Activated CD8-positive, alpha-beta memory T cell treated with anti-CD3 and anti-CD28 coated beads, Interleukin-2, amount 50 U/mL, for 4 hours (primary cell): ENCODE results near the gene CFAP99.
"Not testable (repeated sequence)": the region's sequence is repeated elsewhere in the genome, so short reads cannot be mapped to it uniquely, and the experiment has no call there.

ENCODE experiments used
- DNase-seq: peaks from one replicate; pipeline ENCODE4 v3.0.0-alpha.2; 2020

The CFAP99 gene

DNA sequence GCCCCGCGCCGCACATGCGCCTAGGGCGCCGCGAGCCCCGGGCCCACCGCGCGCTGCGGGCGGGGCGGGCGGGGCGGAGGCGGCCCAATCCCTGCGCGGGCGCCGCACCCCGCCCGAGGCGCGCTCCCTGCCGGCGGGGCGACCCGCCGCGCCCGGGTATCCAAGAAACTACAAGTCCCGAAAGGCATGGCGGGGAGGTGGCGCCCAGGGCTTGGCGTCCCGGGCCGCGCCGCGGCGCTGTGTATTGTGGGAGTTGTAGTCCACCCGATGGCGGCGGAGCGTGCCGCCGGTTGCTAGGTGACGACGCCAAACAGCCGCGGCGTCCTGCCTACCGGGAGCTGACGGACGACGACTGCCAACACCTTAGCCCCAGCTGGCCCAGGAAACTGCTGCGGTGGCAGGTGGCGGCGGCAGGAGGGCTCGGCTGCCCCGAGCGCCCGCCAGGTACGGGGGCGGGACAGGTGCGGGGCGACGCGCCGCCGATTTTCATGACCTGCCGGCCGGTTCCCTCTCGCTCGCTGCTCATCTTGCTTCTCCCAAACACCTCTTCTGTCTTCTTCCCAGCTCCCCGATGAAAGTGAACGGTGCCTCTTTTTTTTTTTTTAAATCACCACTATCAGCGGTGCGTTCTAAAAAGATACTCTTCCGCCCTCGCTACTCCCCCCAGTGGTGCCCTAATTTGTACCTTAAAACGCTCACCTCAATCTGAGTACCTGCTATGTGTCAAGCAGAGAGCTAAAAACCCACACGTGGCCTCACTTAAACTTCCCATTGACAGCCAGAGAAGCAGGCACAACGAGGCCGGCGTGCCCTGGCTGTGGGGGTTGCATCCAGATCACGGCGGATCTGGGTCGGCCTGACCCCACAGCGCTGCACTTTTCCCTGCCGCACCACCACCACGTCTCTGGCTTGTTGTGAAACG, at the start of gene CFAP99:
Gene CFAP99 (plus strand): TSS at position 306 of the 922 bp plus-strand sequence.
- peak; percentile 98 for DNase-seq

DNA sequence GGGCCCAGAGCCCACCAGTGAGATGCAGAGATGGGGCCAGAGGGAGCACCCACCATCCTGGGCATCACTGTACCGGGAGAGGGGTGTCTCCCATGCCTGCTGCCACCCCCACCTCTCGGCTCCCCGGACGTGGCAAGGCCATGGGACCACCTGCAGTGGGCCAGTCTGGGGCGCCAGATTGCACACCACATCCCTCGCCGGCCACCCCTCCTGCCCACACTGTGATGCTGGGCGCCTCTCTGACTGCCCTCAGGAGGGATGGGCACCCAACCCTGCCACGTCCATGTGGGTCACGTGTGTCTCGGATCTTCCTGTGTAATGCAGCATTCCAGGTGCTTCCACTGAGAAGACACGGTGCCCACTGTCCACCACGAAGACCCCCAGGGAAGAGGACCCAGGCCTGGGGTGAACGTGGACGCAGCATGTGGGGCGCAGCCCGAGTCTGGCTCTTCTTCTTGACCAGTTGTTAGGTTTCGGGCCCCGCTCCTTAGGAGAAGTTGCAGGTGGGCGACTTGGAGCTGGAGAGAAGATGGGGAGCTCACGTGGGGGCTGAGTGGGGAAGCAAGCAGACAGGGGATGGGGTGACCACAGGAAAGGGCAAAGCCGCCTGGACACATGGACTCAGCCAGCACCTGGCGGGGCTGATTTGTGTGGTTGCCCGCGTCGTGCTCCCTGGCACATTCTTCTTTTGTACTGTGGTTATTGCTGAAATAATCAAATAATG, 48.0 kb upstream of the CFAP99 start:
- no peak for DNase-seq

DNA sequence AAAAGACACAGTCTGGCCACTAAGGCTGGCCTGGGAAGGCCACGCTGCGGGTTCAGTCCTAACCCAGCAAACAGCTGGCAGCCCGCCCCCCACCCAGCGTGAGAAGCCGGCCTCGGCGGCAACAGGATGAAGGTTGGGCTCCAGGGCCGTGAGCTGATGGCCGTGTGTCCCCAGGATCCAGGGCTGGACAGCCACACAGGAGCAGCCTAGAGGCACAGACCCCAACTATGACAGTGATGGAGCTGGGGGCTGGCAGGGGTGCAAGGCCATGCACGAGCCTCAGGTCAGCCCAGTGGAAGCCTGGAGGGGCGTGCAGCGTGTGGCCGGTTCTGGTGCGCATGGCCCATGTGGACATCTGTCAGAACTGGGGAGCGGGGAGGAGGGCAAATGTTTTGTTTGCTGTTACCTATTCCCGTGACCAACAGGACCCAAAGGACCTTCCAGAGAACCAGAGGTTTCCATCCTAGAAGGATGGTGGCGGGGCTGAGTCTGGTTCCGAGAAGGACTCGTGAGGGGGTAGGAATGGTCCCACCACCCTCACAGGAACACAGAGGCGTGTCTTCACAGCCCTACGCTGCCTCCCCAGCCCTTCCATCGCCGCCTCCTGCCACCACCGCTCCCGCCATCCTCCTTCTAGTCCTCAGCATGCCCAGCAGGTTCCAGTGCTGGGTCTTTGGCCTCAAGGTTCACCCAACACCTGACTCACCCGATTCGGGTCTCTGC, 46.8 kb upstream of the CFAP99 start:
- no peak for DNase-seq

DNA sequence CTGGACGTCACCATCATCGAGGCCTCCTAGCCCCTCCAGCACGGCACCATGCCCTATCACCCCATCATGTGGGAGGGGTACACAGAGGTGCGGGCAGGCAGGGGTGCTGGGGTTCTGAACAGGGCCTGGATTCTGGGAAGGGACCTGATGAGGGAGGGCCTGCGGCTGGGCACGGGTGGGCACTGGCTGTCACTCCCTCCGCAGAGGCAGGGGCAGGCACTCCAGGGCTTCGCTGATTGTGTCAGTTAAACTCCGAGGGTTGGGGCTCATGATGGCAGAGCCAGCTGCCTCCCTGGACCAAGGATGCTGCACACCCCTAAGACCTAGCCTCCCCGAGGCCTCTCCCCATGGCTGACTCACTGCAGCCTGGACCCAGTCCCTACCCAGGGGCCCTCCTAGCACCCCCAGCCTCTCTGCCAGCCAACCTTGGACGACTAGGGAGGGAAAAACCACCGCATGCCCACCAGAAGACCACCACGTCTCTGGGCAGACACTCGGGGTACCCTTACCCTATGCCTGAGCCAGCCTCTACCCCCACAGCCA, 46.2 kb upstream of the CFAP99 start:
- no peak for DNase-seq

DNA sequence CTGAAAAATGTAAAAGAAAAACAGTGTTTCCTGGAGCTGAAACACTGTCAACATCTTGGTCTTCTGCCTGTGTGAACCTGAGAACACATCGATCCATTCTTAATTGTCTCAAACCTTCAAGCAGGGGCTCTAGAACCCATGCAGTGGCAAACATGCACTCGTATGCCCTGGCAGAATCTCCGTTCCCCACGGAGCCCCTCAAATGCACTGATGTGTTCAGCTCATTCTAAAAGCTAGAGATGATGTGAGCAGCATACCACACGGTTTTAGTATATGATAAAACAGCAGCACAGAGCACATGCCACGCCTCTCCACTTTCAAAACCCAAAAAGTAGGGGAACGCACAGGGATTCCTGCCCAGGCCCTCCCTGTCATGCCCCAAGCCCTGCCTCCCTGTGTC, 45.2 kb upstream of the CFAP99 start:
- DNase-seq: no peak

DNA sequence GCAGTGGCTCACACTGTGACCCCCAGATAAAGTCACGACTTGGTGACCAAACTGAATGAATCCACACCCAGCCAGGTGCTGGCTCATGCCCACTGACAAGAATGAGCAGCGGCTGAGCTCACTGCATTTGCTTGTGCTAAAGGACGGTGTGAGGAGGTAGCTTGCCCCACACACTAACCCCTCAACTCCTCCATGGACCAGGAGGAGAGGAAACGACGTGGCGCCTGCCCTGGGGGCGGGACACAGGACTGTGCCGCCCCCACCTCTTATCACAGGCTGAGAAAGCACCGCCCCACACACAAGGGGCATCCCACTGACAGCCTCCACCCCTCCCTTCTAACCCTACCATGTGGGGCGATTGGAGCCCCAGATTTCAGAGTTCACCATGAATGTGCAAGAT, 43.3 kb upstream of the CFAP99 start:
- no peak for DNase-seq

DNA sequence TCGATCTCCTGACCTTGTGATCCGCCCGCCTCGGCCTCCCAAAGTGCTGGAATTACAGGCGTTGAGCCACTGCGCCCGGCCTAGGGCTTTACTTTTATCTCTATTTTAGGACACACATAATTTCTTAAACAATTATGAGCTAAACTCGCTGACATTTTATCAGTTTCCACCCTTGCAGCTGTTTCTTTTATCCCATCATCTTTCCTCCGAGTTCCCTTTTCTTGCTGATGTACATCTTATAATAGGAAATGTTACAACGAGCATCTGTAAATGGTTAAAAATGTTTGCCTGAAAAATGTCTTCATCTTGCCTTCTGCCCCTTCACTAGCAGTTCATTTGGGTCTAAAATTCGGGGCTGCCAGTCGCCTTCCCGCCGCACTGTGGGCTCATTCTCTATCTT, 41.5 kb upstream of the CFAP99 start:
- no peak for DNase-seq

DNA sequence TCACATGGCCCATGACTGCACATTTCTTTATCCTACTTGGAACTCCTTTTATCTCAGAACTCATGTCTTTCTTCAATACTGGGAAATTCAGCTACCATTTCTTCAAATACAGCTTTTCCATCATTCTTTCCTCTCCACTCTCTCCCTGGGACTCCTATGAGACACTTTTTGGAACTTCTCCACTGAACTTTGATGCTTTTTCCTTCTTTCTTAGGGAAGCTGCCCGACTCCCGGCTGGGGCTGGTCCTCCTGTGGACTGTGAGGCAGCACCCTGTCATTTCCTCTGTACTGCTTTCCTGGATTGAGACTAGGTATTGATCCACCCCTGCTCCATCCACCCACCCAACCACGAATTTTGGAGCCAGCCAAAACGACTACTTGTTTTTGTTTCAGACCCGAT, 40.4 kb upstream of the CFAP99 start:
- no peak for DNase-seq

DNA sequence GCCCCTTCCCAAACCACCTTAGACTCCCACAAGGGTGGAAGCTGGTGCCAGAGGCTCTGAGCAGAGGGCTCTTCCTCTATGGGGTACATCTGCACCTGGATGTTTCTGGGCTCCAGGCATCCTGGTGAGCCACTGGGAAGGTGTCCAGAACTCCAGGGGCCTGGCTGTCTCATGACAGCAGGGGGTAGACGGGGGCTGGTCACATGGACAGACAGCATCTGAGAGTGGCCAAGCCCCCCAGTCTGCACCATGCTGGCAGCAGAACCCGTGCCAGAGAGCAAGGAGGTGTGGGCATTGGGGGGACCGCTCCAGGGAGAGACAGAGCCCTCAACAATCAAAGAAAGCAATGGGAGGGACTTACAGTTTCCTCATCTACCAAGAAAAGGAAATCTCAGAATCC, 39.9 kb upstream of the CFAP99 start:
- DNase-seq: no peak

DNA sequence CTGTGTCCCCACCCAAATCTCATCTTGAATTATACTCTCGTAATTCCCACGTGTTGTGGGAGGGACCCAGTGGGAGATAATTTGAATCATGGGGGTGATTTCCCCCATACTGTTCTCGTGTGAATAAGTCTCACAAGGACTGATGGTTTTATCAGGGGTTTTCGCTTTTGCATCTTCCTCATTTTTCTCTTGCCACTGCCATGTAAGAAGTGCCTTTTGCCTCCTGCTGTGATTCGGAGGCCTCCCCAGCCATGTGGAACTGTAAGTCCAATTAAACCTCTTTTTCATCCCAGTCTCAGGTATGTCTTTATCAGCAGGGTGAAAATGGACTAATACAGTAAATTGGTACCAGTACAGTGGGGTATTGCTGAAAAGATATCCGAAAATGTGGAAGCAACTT, 38.2 kb upstream of the CFAP99 start:
- not testable (repeated sequence) for DNase-seq

DNA sequence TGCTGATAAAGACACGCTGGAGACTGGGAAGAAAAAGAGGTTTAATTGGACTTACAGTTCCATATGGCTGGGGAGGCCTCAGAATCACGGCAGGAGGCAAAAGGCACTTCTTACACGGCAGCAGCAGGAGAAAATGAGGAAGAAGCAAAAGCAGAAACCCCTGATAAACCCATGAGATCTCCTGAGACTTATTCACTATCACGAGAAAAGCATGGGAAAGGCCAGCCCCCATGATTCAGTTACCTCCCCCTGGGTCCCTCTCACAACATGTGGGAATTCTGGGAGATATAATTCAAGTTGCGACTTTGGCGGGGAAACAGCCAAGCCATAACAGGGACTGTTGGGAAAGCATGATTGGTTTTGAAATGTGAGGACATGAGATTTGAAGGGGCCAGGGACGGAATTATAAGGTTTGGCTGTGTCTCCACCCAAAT, 36.0 kb upstream of the CFAP99 start:
- not testable (repeated sequence) for DNase-seq

DNA sequence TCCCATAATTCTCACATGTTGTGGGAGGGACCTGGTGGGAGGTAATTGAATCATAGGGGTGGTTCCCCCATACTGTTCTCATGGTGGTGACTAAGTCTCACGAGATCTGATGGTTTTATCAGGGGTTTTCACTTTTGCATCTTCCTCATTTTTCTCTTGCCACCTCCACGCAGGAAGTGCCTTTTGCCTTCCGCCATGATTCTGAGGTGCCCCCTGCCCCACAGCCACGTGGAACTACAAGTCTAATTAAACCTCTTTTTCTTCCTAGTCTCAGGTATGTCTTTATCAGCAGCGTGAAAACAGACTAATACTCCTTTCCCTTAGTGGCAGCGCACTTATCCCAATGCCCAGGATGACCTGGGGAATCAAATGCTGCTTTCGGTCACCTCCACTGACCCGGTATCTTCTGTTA, 35.5 kb upstream of the CFAP99 start:
- not testable (repeated sequence) for DNase-seq

DNA sequence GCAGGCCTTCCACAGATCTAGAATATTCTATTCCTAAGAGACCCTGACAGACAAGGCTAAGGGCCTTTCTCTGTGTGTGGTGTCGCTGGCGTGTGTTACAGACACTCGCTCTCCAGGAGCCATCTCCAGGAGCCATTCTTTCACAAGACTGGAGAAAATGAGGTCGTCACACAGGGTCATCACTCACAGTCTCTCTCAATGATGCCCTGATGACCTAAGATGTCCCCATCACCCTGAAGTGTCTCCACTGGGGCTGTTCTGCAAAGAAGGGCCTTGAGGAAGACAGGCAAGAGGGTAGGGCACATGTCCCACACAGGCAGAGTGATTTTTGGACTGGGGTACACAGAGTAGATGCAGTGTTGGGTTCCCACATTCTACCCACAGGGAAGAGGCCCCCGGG, 35.0 kb upstream of the CFAP99 start:
- no peak for DNase-seq

DNA sequence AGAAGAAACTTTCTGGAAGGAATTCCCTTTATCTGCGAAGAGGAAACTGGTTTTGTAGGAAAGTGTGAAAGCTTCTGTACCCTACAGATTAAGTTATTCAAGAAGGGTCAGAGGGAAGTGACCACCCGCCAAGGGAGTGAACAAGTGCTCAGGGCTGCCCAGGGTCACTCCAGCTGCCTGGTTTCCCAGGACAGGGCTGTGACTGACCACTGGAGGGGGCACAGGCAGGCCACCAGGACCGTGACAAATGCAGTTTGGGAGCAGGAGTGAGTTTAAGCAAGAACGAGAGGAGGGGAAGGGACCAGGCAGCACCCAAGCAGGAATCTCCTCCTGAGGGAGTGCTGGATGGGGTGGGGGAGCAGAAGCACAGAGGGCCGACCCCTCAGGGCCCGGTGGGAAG, 34.5 kb upstream of the CFAP99 start:
- DNase-seq: no peak

DNA sequence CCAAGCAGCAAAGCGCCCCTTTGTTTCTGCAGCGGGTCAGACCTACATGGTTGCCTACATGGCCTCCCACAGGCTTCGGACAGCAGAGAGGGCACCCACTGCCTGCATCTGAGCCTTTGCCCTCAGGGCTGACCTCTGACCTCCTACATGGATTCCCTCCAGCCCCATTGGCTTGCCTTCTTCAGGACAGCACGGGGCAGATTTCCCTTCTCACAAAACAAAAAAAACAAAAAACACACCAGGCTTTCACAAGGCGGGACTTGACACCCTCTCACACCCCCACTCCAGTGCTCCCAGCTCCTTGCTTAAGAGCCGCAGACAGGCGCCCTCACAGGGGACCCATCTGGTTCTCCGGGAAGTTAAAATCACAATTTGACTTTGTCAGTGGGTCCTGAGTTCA, 33.2 kb upstream of the CFAP99 start:
- no peak for DNase-seq

DNA sequence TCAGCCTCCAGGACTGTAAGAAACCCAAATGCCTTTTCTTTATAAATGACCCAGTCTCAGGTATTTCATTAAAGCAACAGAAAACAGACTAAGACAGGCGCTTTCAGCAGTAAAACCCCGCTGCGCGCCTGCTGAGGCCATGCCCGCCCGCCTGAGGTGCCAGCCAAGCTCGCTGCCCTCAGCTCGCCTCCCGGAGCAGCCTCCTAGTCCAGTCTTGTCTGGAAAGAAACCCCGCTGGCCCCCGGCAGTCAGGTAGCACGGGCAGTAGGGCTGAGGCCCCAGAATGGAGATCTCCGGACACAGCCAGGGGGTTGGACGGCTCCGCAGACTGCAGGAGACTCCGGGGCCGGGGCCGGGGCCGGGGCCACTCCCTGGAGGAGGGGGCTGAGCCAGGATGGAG, 32.0 kb upstream of the CFAP99 start:
- DNase-seq: no peak

DNA sequence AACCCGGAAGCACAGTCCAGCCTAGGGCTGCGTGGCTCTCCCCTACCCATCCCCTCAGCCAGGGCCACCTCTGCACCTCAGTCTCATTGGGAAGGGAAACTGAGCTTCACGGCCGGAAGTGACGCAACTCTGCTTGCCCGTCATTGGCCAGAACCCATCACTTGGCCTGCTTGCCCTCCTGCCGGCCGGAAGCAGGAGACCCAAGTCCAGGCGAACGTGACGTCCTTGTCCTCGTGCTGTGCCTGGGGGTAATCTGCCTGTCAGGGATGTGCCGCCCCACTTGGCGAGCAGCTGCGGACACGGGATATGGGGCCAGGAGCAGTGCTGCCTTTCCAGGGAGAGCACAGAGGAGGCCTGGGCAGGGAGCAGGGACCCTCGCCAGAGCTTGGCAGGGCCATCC, 31.5 kb upstream of the CFAP99 start:
- DNase-seq: no peak

DNA sequence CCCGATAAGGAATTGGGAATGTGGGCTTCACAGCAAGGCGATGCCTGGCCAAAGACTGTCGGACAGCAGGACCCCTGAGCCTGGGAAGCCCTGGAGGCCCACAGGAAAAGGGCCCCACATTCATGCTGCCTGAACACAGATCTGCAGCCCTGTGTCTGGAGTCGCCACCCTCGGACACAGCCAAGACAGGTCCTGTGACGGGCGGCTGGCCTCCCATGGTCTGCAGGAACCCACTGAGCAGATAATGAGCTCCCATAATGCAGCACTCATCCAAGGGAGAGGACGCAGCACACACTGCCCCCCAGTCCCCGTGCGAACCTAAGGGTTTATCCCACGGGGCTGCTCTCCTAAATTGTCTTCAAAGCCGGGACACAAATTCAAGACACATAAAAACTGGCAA, 30.9 kb upstream of the CFAP99 start:
- DNase-seq: no peak

DNA sequence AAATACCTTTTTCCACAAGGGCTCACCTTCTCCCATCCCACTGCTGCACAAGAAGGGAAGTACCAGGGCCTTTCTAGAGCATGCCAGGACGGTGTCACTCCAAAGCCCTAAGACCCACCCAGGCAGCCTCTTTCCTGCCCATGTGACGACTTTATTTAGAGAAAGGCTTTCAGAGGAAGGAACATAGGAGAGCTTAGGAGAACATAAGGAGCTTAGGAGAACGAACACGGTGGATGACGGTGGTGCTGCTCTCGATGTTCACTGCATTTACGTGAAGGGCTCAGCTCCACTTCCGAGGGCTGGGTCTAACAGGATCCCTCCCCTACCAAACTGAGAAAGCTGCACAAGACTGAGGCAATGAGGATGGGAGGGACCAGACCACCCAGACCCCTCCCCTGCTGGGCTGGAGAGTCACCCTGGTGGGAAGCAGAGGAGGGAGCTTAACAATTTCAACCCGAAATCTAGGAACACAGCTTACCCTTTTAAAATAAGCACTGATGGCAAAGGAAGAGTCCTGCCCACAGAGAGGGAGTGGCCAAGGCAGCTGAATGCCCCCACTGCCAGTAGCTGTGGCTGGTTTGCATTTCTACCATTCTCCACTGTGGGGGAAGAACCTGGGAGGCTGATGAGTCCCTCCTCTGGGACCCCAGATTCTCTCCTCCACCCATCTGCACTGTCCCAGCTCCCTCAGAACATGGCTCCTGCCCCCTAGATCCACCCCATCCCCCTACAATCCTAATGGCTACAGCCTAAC, 30.1 kb upstream of the CFAP99 start:
- no peak for DNase-seq

DNA sequence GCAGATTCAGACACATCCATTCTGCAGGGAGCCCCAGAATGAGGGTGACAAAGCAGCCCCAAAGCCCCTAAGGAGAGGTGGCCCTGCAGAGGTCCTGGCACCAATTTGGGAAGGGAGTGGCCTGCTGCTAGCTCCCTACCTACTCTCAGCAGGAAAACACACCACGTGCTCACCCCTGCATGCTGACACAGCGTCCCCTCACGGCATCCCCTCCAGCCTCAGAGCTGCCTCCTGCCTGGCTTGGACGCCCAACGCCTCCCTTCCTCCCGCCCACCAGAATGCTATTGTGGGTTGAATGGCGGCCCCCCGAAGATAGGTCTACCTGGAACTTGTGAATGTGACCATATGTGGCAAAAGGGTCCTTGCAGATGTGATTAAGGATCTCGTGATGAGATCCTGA, 29.1 kb upstream of the CFAP99 start:
- DNase-seq: no peak

DNA sequence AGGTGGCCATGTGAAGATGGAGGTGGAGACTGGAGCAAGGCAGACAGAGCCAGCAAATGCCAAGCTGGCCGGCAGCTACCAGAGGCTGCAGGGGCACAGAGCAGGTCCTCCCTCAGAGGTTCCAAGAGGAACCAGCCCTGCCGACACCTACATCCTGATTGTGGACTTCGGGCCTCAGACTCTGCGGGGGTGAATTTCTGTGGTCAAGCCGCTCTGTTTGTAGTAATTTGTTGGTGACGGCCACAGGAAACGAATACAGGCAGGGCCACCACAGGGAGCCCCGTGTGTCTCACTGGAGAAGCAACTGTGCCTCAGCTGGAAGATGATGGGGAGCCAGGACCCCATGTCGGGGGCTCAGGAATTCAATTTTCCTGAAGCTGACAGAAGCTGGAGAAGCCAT, 28.6 kb upstream of the CFAP99 start:
- no peak for DNase-seq

DNA sequence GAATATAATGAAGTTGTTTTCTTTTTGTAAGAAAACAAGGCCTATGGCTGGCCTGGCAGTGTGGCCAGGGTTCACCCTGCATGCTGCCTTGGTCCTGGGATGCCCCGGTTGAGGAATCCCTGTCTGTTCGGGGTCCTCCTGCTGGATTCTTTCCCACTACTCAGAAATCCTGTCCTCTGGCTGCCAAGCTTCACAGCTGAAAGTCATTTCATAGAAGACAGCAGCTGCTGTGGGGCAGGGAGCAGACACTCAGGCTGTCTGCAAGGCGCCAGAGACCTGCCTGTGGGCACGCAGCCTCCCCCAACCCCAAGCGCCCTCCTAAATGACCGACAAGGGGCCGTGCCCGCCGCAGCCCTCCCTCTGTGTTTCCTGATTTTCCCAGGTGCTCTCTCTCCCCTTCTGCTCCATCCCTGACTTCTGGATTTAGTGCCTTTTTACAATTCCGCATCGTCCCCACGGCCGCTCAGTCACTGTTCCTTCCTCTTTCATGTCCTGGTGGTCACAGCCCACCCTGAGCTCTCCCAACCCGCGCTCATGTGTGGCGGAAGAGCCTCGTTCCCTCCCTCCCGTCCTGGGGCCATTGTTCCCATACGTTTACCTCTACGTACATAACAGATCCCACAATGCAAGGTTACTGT, 27.9 kb upstream of the CFAP99 start:
- no peak for DNase-seq
